HS-27A (cell line): ENCODE results near the gene AHCYL1.
A peak's percentile ranks its signal among the peaks of the same experiment; 100 is the strongest.

Source experiments
- DNase-seq: peaks from one replicate; pipeline ENCODE4 v3.0.0-alpha.2; 2012; ENCODE audit warnings: low read depth, missing footprints

AHCYL1 gene

DNA sequence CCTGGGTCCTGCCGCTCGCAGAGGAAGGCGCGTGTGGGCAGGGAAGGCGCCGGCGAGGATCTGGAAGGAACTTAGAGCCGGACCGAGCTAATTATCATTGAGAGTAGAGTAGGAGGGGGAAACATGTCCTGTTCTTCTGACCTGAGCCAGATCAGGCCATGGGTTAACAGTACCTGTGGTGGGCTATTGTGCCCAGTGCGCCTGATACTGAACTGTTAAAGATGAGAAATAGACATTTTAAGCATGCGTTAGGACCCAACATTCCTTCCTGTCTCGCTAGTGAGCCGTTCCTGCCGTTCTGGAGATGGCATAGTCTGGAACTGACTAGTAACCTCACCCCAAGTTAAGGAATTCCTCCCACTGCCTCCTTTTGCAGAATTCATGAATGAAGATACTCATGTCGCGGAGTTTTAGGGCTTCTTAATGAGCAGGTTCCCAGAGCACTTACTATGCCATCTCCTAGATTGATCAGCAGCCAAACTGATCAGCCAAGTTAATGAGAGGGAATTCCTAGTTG is 50.7 kb downstream of the AHCYL1 start:
- peak; percentile 39 for DNase-seq

DNA sequence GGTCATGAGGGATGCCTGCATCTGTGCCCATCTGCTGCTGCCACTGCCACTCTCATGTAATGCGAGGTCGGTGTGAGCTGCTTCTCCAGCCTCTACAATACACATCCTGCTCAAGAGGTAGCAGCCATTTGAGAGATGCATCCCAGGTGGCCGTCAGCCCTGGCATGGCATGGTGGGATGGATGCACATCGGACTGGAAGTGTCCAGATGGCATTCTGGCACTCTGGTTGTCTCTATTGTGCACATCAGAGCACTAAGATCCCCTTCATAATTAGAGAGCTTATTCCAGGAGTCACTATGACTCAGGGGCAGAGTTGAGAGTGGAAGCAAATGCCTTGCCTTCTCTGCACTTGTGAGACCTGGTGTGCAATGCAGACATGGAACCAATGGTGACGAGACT is 53.7 kb downstream of the AHCYL1 start:
- DNase-seq: no peak

GRCh38 chr1:110039641-110040040 is 55.1 kb downstream of the AHCYL1 start:
- no peak for DNase-seq

GRCh38 chr1:110040548-110040947 is 56.0 kb downstream of the AHCYL1 start:
- no peak for DNase-seq

DNA sequence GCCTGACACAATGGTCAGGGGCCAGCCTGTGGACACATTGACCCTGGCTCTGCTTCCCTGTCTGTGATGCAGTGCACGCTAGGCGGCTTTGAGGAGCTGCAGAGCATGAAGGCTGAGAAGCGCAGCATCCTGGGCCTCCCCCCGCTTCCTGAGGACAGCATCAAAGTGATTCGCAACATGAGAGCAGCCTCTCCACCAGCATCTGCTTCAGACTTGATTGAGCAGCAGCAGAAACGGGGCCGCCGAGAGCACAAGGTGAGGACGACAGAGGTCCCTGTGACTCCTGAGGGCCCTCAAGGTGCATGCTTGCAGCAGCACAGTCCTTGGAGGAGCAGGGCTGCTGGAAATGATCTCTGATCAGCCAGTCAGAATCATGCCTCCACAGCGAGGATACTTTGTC is 58.5 kb downstream of the AHCYL1 start:
- no peak for DNase-seq

DNA sequence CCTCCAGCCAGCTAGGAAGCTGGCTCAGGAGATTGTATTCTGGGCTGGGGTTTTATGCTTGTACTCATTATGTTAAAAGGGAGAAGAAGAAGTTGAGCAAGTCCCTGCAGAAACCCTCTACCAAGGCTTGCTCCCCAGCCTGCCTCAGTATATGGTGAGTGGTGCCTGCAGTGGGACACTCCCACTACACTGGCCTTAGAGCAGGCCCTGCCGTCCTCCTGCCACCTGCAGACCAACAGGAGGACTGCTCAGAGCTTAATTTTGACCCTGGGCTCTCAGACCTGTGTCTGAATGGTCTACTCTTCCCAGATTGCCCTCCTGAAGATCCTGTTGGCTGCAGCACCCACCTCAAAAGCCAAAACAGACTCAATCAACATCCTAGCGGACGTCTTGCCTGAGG is 62.9 kb downstream of the AHCYL1 start:
- no peak for DNase-seq

DNA sequence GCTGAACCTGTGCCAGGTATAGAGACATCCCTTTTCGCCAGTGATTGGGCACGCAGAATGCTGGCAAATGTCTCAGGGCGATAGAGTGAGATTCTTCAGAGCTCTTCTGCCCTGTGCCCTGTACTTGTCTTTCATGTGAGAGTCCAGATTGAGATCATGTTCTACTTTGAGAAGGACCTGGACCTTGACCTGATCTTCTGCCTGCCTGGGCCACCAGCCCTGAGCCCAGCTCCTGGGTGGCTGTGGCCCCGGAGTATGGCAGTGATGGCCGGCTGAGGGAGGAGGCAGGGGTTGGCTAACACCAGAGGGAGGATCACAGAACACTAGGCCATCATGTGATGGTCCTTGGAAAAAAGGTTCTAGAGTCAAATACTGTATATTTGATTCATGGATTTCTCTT is 63.7 kb downstream of the AHCYL1 start:
- no peak for DNase-seq

- no peak for DNase-seq
Measured at GRCh38 chr1:110048923-110049601, 64.5 kb downstream of the AHCYL1 start.

DNA sequence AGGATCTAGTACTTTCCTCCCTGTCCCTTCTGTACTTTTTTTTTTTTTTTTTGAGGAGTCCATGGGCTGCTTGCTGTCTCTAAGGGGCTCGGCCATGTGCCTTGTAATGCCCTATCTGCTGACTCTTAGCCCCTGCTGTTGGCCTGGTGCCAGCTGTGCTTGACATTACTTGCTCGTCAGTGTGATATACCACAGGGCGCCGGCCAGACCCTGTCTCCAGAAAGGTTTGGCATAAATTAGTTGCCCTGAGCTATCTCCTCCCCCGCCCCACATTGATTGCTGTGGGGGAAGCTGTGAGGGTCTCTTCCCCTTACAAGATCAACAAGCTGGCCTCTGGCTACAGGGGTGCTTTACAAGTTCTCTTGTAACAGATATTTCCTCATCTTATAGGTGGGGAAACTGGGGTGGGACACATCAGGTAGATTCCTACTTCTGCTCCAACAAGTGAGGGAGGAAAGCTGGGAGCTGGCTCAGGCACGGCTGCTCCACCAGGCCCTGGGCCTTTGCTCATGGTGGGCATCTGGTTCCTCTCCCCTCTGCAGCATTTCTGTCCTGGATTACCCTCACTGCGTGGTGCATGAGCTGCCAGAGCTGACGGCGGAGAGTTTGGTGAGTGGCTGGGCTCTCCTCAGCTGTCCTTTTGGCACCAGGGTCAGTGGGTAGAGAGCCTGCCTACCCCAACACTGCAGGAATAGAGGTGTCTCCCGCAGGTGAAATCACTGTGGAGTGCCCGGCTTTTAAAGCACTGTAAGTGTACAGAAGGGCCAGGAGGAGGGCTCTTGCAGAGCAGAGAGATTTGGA is 65.4 kb downstream of the AHCYL1 start:
- no peak for DNase-seq

DNA sequence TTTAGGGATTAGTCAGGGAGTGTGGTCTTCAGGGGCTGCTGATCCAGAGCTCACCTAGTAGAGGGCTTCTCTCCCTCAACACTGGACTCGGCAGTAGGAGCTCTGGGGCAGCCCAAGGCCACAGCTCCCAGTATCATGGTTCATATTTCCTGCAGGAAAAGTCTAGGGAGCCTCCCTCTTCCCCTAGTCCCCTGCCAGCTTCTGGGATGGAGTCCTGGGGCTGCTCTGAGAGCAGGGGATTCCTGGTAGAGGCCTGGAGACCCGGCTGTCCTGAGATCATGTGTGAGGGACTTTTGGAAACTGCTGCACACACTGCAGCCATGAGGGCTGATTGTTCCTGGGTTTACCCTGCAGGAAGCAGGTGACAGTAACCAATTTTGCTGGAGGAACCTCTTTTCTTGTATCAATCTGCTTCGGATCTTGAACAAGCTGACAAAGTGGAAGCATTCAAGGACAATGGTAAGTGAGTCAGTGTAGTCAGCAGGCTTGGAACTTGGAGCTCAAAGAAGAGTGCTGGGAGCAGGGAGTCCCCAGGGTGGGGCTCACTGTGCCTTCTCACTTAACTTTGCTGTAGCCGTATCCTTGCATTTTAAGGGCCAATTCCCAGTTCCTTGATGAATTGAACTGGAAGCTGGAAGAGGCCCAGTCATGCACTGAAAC is 66.2 kb downstream of the AHCYL1 start:
- no peak for DNase-seq

GRCh38 chr1:110051262-110051648 is 66.7 kb downstream of the AHCYL1 start:
- DNase-seq: no peak

- no peak for DNase-seq
Measured at GRCh38 chr1:110053552-110054428, 69.2 kb downstream of the AHCYL1 start.

GRCh38 chr1:110055493-110056284 is 71.1 kb downstream of the AHCYL1 start:
- no peak for DNase-seq

- DNase-seq: no peak
Measured at GRCh38 chr1:110056285-110056683, 71.7 kb downstream of the AHCYL1 start.

DNA sequence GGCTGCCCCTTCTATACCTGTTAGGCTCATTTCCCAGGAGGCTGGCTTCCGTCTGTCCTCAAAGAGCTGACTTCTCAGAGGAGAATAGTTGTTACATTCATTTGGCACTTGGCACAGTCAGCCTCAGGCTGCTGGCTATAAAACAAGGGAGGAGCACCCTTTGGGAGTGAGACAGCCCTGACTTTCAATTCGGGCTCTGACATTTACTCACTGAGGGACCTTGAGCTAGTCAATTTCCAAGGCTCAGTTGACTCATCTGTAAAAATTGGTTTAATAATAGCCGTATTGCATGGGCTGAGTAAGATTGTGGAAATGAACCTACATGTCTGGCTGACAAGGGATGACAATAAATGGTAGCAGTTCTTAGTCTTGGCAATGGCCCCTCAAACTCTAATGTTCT is 72.2 kb downstream of the AHCYL1 start:
- DNase-seq: no peak

GRCh38 chr1:110057963-110058518 is 73.5 kb downstream of the AHCYL1 start:
- DNase-seq: no peak

DNA sequence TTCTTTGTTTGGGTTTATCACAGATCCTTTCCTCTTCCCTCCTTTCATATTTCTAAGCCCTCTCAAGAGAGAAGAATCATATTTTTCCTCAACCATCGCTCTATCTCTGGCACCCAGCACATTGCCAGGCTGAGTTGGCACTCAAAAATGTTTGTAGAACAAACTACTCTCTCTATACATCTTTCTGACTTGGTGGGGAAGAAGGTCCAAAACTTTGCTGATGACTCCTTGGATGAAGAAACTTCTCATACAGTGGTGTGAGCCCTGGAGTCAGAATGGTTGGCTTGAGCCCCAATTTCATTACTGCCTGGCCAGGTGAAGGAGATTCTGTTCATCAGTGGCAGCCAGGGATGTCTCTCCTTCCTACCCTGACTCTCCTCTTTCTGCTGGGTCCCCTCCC is 74.0 kb downstream of the AHCYL1 start:
- DNase-seq: no peak

- DNase-seq: no peak
Measured at GRCh38 chr1:110059133-110059863, 74.7 kb downstream of the AHCYL1 start.

DNA sequence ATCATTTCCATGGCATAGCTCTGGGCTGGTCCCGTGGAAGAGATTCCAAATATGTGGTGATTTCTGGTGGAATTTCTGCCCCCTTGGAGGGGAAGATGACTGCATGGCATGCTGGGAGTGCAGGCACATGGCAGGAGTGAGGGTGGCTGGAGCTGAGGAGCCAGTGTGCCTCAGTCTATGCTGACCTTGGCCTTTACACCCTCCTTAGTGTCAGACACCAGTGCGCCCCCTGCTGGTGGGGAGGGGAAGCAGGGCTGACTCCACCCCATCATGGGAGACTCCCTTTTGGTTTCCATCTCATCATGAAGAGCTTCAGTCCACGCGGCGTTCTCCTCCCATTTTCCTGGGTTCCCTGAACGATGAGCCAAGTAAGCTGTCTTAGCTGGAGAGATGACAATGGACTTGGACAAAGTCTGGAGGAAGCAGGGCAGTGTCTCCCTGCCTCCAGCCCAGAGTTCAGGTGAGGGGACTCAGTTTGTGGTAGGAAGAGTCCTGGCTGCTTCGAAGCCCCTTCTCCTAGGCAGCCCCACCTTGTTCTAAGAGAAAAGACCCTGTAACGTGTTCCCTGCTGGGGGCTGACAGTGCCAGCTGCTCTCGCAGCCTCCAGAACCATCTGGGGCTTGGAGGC is 75.6 kb downstream of the AHCYL1 start:
- no peak for DNase-seq

DNA sequence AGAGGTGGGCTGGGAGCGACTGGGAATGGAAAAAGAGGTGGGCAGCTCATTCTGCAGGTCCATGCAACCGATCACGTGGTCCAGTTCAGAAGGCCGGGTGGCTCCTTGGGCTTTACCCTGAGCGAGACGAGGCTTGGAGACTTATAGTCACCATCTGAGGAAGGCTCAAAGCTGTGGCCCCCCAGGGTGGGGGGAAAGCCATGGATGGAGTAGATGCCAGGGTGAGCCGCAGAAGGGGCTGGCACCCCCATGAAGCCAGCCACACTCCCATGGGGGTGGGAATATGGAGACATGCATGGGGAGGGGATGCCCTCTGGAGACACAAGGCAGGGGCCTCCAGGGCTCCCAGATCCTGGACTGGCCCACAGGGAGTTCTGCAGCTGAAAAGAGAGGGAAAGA is 76.1 kb downstream of the AHCYL1 start:
- DNase-seq: no peak
